ENCODE results near the gene LGALS7. TPM values are rescaled to one million over a fixed set of nuclear protein-coding genes. Genes with fewer than 3 reads are reported as not detected.

LGALS7 gene
- total and polyA plus RNA-seq, 10 of the 15 experiments (the other 5 are each of a cell fraction or from before 2014, with no cell fraction given), result 0.19 TPM; not detected in 9

GRCh38 chr19:38803543-38803942 lies 30.2 kb upstream of the LGALS7 start:
- WGBS (ENCODE audit: insufficient coverage, insufficient replicate concordance, low lambda C conversion rate, missing lambda C conversion rate), result 61% methylated on average over 9 of the region's 10 CpGs
- H4K20me1 ChIP-seq (ENCODE audit: control insufficient read depth, insufficient read depth), result no peaks in the 10 kb centered on the region
- SMC1A ChIA-PET (ENCODE audit: uncharacterized antibody, unreplicated experiment), result no interaction called here
- H3K27ac ChIP-seq (ENCODE audit: control insufficient read depth, insufficient read depth), result no peak overlapping the region
- BruUV-seq (replicated peaks), result no TSS peak
- DNase-seq (ENCODE audit: low read depth, low spot score), result no peak
- no peaks in the 10 kb centered on the region for H3K9me3 ChIP-seq (replicated peaks; ENCODE audit: control insufficient read depth, insufficient read depth, low read length)
- H2AFZ ChIP-seq (ENCODE audit: control insufficient read depth, low read depth, low read length), result no peak overlapping the region
- no peaks in the 10 kb centered on the region for H3K79me2 ChIP-seq (ENCODE audit: control insufficient read depth, insufficient read depth, low read length)
- RAD21 ChIA-PET (ENCODE audit: unreplicated experiment), result no interaction called here
- intact Hi-C loops (cut with micrococcal nuclease; ENCODE audit: unreplicated experiment), result no loop called here
- in situ Hi-C loops (cut with MboI), result no loop called here
- no peaks in the 10 kb centered on the region for H3K36me3 ChIP-seq (ENCODE audit: control insufficient read depth in 2 of 2, insufficient read depth in 2 of 2, low read length in 1 of 2)
- no peaks in the 10 kb centered on the region for H3K4me1 ChIP-seq (ENCODE audit: control insufficient read depth, insufficient read depth, low read length)
- H3K4me3 ChIP-seq, result no peak overlapping the region
- ATAC-seq, result no peak
- H3K4me2 ChIP-seq (ENCODE audit: control insufficient read depth, insufficient read depth), result no peak overlapping the region
- CTCF ChIA-PET, result no interaction called here
- H3K27me3 ChIP-seq (replicated peaks in 1 of 2; ENCODE audit: control insufficient read depth in 2 of 2, insufficient read depth in 2 of 2, low read length in 1 of 2), result no peaks in the 10 kb centered on the region
- H3K9ac ChIP-seq (ENCODE audit: control insufficient read depth, insufficient read depth, low read length), result no peak overlapping the region
- POLR2A ChIA-PET, result no interaction called here
- no peak for FAIRE-seq
- TF ChIP-seq, protein P1, sequence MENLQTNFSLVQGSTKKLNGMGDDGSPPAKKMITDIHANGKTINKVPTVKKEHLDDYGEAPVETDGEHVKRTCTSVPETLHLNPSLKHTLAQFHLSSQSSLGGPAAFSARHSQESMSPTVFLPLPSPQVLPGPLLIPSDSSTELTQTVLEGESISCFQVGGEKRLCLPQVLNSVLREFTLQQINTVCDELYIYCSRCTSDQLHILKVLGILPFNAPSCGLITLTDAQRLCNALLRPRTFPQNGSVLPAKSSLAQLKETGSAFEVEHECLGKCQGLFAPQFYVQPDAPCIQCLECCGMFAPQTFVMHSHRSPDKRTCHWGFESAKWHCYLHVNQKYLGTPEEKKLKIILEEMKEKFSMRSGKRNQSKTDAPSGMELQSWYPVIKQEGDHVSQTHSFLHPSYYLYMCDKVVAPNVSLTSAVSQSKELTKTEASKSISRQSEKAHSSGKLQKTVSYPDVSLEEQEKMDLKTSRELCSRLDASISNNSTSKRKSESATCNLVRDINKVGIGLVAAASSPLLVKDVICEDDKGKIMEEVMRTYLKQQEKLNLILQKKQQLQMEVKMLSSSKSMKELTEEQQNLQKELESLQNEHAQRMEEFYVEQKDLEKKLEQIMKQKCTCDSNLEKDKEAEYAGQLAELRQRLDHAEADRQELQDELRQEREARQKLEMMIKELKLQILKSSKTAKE (IDR thresholded peaks at IDR 0.05; ENCODE audit: low read depth, poor library complexity, severe bottlenecking), result no peak
- no peak for TF ChIP-seq CBX5 (IDR thresholded peaks at IDR 0.05; ENCODE audit: low read depth)
- TF ChIP-seq, protein P2, sequence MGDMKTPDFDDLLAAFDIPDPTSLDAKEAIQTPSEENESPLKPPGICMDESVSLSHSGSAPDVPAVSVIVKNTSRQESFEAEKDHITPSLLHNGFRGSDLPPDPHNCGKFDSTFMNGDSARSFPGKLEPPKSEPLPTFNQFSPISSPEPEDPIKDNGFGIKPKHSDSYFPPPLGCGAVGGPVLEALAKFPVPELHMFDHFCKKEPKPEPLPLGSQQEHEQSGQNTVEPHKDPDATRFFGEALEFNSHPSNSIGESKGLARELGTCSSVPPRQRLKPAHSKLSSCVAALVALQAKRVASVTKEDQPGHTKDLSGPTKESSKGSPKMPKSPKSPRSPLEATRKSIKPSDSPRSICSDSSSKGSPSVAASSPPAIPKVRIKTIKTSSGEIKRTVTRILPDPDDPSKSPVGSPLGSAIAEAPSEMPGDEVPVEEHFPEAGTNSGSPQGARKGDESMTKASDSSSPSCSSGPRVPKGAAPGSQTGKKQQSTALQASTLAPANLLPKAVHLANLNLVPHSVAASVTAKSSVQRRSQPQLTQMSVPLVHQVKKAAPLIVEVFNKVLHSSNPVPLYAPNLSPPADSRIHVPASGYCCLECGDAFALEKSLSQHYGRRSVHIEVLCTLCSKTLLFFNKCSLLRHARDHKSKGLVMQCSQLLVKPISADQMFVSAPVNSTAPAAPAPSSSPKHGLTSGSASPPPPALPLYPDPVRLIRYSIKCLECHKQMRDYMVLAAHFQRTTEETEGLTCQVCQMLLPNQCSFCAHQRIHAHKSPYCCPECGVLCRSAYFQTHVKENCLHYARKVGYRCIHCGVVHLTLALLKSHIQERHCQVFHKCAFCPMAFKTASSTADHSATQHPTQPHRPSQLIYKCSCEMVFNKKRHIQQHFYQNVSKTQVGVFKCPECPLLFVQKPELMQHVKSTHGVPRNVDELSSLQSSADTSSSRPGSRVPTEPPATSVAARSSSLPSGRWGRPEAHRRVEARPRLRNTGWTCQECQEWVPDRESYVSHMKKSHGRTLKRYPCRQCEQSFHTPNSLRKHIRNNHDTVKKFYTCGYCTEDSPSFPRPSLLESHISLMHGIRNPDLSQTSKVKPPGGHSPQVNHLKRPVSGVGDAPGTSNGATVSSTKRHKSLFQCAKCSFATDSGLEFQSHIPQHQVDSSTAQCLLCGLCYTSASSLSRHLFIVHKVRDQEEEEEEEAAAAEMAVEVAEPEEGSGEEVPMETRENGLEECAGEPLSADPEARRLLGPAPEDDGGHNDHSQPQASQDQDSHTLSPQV (IDR thresholded peaks at IDR 0.05), result no peak
- TF ChIP-seq BCL11A (IDR thresholded peaks at IDR 0.05; ENCODE audit: low read depth, low read length), result no peak
- TF ChIP-seq BACH1 (IDR thresholded peaks at IDR 0.05; ENCODE audit: borderline replicate concordance), result no peak
- no peak for TF ChIP-seq RAD21 (IDR thresholded peaks at IDR 0.05; ENCODE audit: insufficient read depth, low read depth, low read length)
- TF ChIP-seq, protein P3, sequence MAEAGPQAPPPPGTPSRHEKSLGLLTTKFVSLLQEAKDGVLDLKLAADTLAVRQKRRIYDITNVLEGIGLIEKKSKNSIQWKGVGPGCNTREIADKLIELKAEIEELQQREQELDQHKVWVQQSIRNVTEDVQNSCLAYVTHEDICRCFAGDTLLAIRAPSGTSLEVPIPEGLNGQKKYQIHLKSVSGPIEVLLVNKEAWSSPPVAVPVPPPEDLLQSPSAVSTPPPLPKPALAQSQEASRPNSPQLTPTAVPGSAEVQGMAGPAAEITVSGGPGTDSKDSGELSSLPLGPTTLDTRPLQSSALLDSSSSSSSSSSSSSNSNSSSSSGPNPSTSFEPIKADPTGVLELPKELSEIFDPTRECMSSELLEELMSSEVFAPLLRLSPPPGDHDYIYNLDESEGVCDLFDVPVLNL (IDR thresholded peaks at IDR 0.05; ENCODE audit: low read depth, low read length), result no peak
- no peak for TF ChIP-seq ETV6 (conservative IDR thresholded peaks at IDR 0.05 in 1 of 2, IDR thresholded peaks at IDR 0.05 in 1 of 2; ENCODE audit: borderline replicate concordance in 1 of 2, low read depth in 1 of 2)
- TF ChIP-seq NR2C2 (IDR thresholded peaks at IDR 0.05; ENCODE audit: borderline replicate concordance, control insufficient read depth, insufficient read length, low read depth), result no peak
- TF ChIP-seq ZNF687 (IDR thresholded peaks at IDR 0.05), result no peak
- no peak for TF ChIP-seq IRF4 (IDR thresholded peaks at IDR 0.05; ENCODE audit: low read depth, low read length)
